Mesenchymal stem cell (in vitro differentiated cells and primary cell): Measurements from ENCODE around the gene EEPD1.

Experiments
- DNase-seq: peaks from one replicate; pipeline ENCODE4 v3.0.0-alpha.2; 2013
- H2AFZ ChIP-seq: one replicate; pipeline ENCODE4 v1.6.1; 2013; ENCODE audit warnings: low read depth, mild to moderate bottlenecking, control low read depth, inconsistent platforms, low read length, moderate library complexity
- H2AK5ac ChIP-seq: 2 replicates; pipeline ENCODE4 v1.6.1; 2013; ENCODE audit warnings: low read length, moderate library complexity, mild to moderate bottlenecking, inconsistent platforms; ENCODE audit not compliant: severe bottlenecking
- H2BK120ac ChIP-seq: one replicate; pipeline ENCODE4 v1.6.1; 2013; ENCODE audit warnings: low read depth, mild to moderate bottlenecking, inconsistent platforms, low read length, moderate library complexity
- H2BK12ac ChIP-seq, 2 experiments: one replicate each; pipeline ENCODE4 v1.6.1; 2013; ENCODE audit warnings: inconsistent platforms in 2 of 2, low read length in 2 of 2, mild to moderate bottlenecking in 2 of 2, moderate library complexity in 2 of 2, control low read depth in 1 of 2
- H2BK15ac ChIP-seq: one replicate; pipeline ENCODE4 v1.6.1; 2013; ENCODE audit warnings: mild to moderate bottlenecking, low read depth, inconsistent platforms; ENCODE audit not compliant: poor library complexity, severe bottlenecking
- H2BK5ac ChIP-seq: 2 replicates; pipeline ENCODE4 v1.6.1; 2013; ENCODE audit warnings: low read depth, mild to moderate bottlenecking, low read length, control low read depth, inconsistent platforms; ENCODE audit not compliant: poor library complexity, severe bottlenecking
- H3K14ac ChIP-seq, 2 experiments: one replicate each; pipeline ENCODE4 v1.6.1; 2013; ENCODE audit warnings: inconsistent platforms in 2 of 2, low read length in 2 of 2, control low read depth in 1 of 2, mild to moderate bottlenecking in 1 of 2, moderate library complexity in 1 of 2
- H3K18ac ChIP-seq, 2 experiments: one replicate each; pipeline ENCODE4 v1.6.1; 2013; ENCODE audit warnings: inconsistent platforms in 2 of 2, low read length in 2 of 2, control low read depth in 1 of 2, low read depth in 1 of 2, mild to moderate bottlenecking in 1 of 2
- H3K23ac ChIP-seq, 2 experiments: one replicate each; pipeline ENCODE4 v1.6.1; 2013; ENCODE audit warnings: inconsistent platforms in 2 of 2, low read length in 2 of 2, mild to moderate bottlenecking in 2 of 2, moderate library complexity in 2 of 2, control low read depth in 1 of 2
- H3K27ac ChIP-seq: 2 replicates; pipeline ENCODE4 v1.5.1; 2013; ENCODE audit warnings: mild to moderate bottlenecking, moderate library complexity, low read length, control low read depth, inconsistent platforms; ENCODE audit not compliant: poor library complexity, severe bottlenecking
- H3K27me3 ChIP-seq, 2 experiments: 2 replicates each; pipeline versions ENCODE4 v1.6.1 to v1.7.0; 2013; ENCODE audit warnings: low read length in 2 of 2, mild to moderate bottlenecking in 2 of 2, moderate library complexity in 2 of 2, control low read depth in 1 of 2, inconsistent platforms in 1 of 2; ENCODE audit not compliant: control insufficient read depth in 1 of 2, insufficient read depth in 1 of 2
- H3K36me3 ChIP-seq, 2 experiments: 2 replicates each; pipeline versions ENCODE4 v1.6.1 to v1.7.0; 2013; ENCODE audit warnings: low read length in 2 of 2, control low read depth in 1 of 2, inconsistent platforms in 1 of 2, low read depth in 1 of 2, mild to moderate bottlenecking in 1 of 2; ENCODE audit not compliant: insufficient read depth in 2 of 2, control insufficient read depth in 1 of 2
- H3K4ac ChIP-seq, 2 experiments: one replicate each; pipeline ENCODE4 v1.6.1; 2013; ENCODE audit warnings: inconsistent platforms in 2 of 2, low read length in 2 of 2, mild to moderate bottlenecking in 2 of 2, moderate library complexity in 2 of 2, control low read depth in 1 of 2, low read depth in 1 of 2
- H3K4me1 ChIP-seq: 2 replicates; pipeline ENCODE4 v1.6.1; 2013; ENCODE audit warnings: low read depth, low read length, control low read depth; ENCODE audit not compliant: control insufficient read depth, insufficient read depth
- H3K4me2 ChIP-seq: 2 replicates; pipeline ENCODE4 v1.6.1; 2013; ENCODE audit warnings: low read length, mild to moderate bottlenecking, inconsistent platforms; ENCODE audit not compliant: poor library complexity, severe bottlenecking
- H3K4me3 ChIP-seq, 2 experiments: 2 replicates each; pipeline versions ENCODE4 v1.5.1 to v1.7.0; 2013; ENCODE audit warnings: low read length in 2 of 2, mild to moderate bottlenecking in 2 of 2, control low read depth in 1 of 2, low read depth in 1 of 2; ENCODE audit not compliant: insufficient read depth in 1 of 2
- H3K79me1 ChIP-seq: replicated peaks from 2 replicates; pipeline ENCODE4 v1.6.1; 2013; ENCODE audit warnings: mild to moderate bottlenecking, control low read depth, low read length, inconsistent platforms; ENCODE audit not compliant: poor library complexity, severe bottlenecking
- H3K9ac ChIP-seq: 2 replicates; pipeline ENCODE4 v1.7.0; 2013; ENCODE audit warnings: mild to moderate bottlenecking, low read length, moderate library complexity
- H3K9me3 ChIP-seq: 2 replicates; pipeline ENCODE4 v1.7.0; 2013; ENCODE audit warnings: mild to moderate bottlenecking, low read length; ENCODE audit not compliant: control insufficient read depth
- H4K8ac ChIP-seq: one replicate; pipeline ENCODE4 v1.6.1; 2013; ENCODE audit warnings: inconsistent platforms, mild to moderate bottlenecking, low read length, moderate library complexity
- H4K91ac ChIP-seq: one replicate; pipeline ENCODE4 v1.6.1; 2013; ENCODE audit warnings: mild to moderate bottlenecking, low read length, inconsistent platforms
- WGBS: methylation state at CpG from one replicate; pipeline ENCODE4 v1.1.7; 2013; ENCODE audit warnings: mixed read lengths; 5-methylcytosine and 5-hydroxymethylcytosine counted together

The EEPD1 gene

GRCh38 chr7:36275735-36276284, 122.8 kb downstream of the EEPD1 start:
- H3K4me3 ChIP-seq = no peak overlapping the region
- H4K8ac ChIP-seq = no peak overlapping the region
- H3K79me1 ChIP-seq = no peaks in the 10 kb centered on the region
- H3K4ac ChIP-seq = no peak overlapping the region
- 91% methylated on average over 8 of the region's 8 CpGs for WGBS
- H3K27ac ChIP-seq = no peak overlapping the region
- H3K14ac ChIP-seq = no peak overlapping the region
- no peaks in the 10 kb centered on the region for H3K27me3 ChIP-seq
- no peak overlapping the region for H2AK5ac ChIP-seq
- no peak overlapping the region for H4K91ac ChIP-seq
- H2BK5ac ChIP-seq = no peak overlapping the region
- no peaks in the 10 kb centered on the region for H3K36me3 ChIP-seq
- no peak overlapping the region for H3K9ac ChIP-seq
- no peak overlapping the region for H3K18ac ChIP-seq
- no peak overlapping the region for H2BK120ac ChIP-seq
- H3K9me3 ChIP-seq = no peaks in the 10 kb centered on the region
- H3K4me1 ChIP-seq = peaks cover 28% of the 10 kb centered on the region
- H2BK15ac ChIP-seq = no peak overlapping the region
- H2AFZ ChIP-seq = no peak overlapping the region
- H2BK12ac ChIP-seq = no peak overlapping the region
- H3K23ac ChIP-seq = no peak overlapping the region
- no peak overlapping the region for H3K4me2 ChIP-seq
- no peak for DNase-seq

GRCh38 chr7:36276428-36277248, 123.6 kb downstream of the EEPD1 start:
- Histone ChIP-seq H3K27ac (no peak overlapping the region), H3K27me3 (no peaks in the 10 kb centered on the region), H3K79me1 (no peaks in the 10 kb centered on the region), H3K4ac (no peak overlapping the region), H3K4me1 (peaks cover 30% of the 10 kb centered on the region), H3K4me2 (no peak overlapping the region), H2AFZ (no peak overlapping the region), H4K91ac (no peak overlapping the region), H2AK5ac (no peak overlapping the region), H3K23ac (no peak overlapping the region), H2BK5ac (no peak overlapping the region), H3K9ac (no peak overlapping the region), H3K4me3 (no peak overlapping the region), H4K8ac (no peak overlapping the region), H3K14ac (no peak overlapping the region), H3K18ac (no peak overlapping the region), H2BK120ac (no peak overlapping the region), H3K9me3 (no peaks in the 10 kb centered on the region), H2BK12ac (peak overlapping the region in 1 of 2 experiments; percentile 6), H3K36me3 (no peaks in the 10 kb centered on the region), H2BK15ac (no peak overlapping the region)
- WGBS = 63% methylated on average over 5 of the region's 7 CpGs
- DNase-seq = peak; percentile 24

- no peaks in the 10 kb centered on the region for H3K9me3 ChIP-seq
- H3K4ac ChIP-seq = no peak overlapping the region
- no peak for DNase-seq
- H4K8ac ChIP-seq = no peak overlapping the region
- H2BK15ac ChIP-seq = no peak overlapping the region
- no peak overlapping the region for H3K18ac ChIP-seq
- no peak overlapping the region for H3K4me2 ChIP-seq
- H2BK12ac ChIP-seq = peak overlapping the region in 1 of 2 experiments; percentile 6
- H2BK120ac ChIP-seq = no peak overlapping the region
- H3K36me3 ChIP-seq = no peaks in the 10 kb centered on the region
- no peak overlapping the region for H3K9ac ChIP-seq
- no peak overlapping the region for H4K91ac ChIP-seq
- H2AK5ac ChIP-seq = no peak overlapping the region
- H3K79me1 ChIP-seq = no peaks in the 10 kb centered on the region
- no peak overlapping the region for H3K4me3 ChIP-seq
- H3K23ac ChIP-seq = no peak overlapping the region
- H3K4me1 ChIP-seq = peaks cover 30% of the 10 kb centered on the region
- no peak overlapping the region for H2BK5ac ChIP-seq
- no peak overlapping the region for H3K27ac ChIP-seq
- no peak overlapping the region for H3K14ac ChIP-seq
- WGBS = 89% methylated on average over 6 of the region's 6 CpGs
- H3K27me3 ChIP-seq = no peaks in the 10 kb centered on the region
- no peak overlapping the region for H2AFZ ChIP-seq
These were observed 124.1 kb downstream of the EEPD1 start for GRCh38 chr7:36277249-36277542.

GRCh38 chr7:36278069-36278619, 125.1 kb downstream of the EEPD1 start:
- no peaks in the 10 kb centered on the region for H3K79me1 ChIP-seq
- H3K14ac ChIP-seq = no peak overlapping the region
- H3K27me3 ChIP-seq = no peaks in the 10 kb centered on the region
- H4K91ac ChIP-seq = no peak overlapping the region
- H2BK120ac ChIP-seq = no peak overlapping the region
- no peak overlapping the region for H2AFZ ChIP-seq
- no peak overlapping the region for H2BK12ac ChIP-seq
- no peak overlapping the region for H2BK15ac ChIP-seq
- H3K18ac ChIP-seq = no peak overlapping the region
- 68% methylated on average over 6 of the region's 7 CpGs for WGBS
- H3K4ac ChIP-seq = no peak overlapping the region
- H3K27ac ChIP-seq = peak overlapping the region; percentile 43
- H3K9me3 ChIP-seq = no peaks in the 10 kb centered on the region
- no peaks in the 10 kb centered on the region for H3K36me3 ChIP-seq
- H3K9ac ChIP-seq = peak overlapping the region; percentile 27
- DNase-seq = no peak
- H3K4me2 ChIP-seq = peak overlapping the region; percentile 63
- no peak overlapping the region for H3K23ac ChIP-seq
- H2BK5ac ChIP-seq = no peak overlapping the region
- peaks cover 35% of the 10 kb centered on the region for H3K4me1 ChIP-seq
- peak overlapping the region; percentile 21 for H2AK5ac ChIP-seq
- H3K4me3 ChIP-seq = no peak overlapping the region
- H4K8ac ChIP-seq = no peak overlapping the region
